ENCODE results near the gene MSI2. TPM values are rescaled to one million over a fixed set of nuclear protein-coding genes. Genes with fewer than 3 reads are reported as not detected.

The MSI2 gene
- total RNA-seq, 1 experiment from 2014 or later, result 169 TPM

- peaks cover 6% of the 10 kb centered on the region for H3K79me2 ChIP-seq (ENCODE audit: low read length)
- no peaks in the 10 kb centered on the region for H3K27me3 ChIP-seq (ENCODE audit: low read length)
- peak overlapping the region; percentile 14 for H3K4me2 ChIP-seq (ENCODE audit: low read depth, low read length, poor library complexity, severe bottlenecking)
- H2AFZ ChIP-seq (ENCODE audit: low read length), result no peak overlapping the region
- H4K20me1 ChIP-seq (ENCODE audit: insufficient read depth, low read depth, low read length), result no peaks in the 10 kb centered on the region
- peak; percentile 59 for DNase-seq
- peaks cover 61% of the 10 kb centered on the region for H3K4me1 ChIP-seq (ENCODE audit: low read length)
- H3K9me2 ChIP-seq (replicated peaks; ENCODE audit: insufficient read depth, low read length), result no peaks in the 10 kb centered on the region
- peak overlapping the region; percentile 99 for H3K27ac ChIP-seq (ENCODE audit: low read length)
- no peak overlapping the region for H3K4me3 ChIP-seq (ENCODE audit: low read length)
- no peak overlapping the region for H3K9ac ChIP-seq (ENCODE audit: low read length)
- no peaks in the 10 kb centered on the region for H3K9me3 ChIP-seq (ENCODE audit: low read length)
- peaks cover 10% of the 10 kb centered on the region; the same call in 1 of the 2 replicates for H3K36me3 ChIP-seq (ENCODE audit: insufficient read depth, low read length)
Measured at GRCh38 chr17:57597531-57598453, 341.5 kb downstream of the MSI2 start.

DNA sequence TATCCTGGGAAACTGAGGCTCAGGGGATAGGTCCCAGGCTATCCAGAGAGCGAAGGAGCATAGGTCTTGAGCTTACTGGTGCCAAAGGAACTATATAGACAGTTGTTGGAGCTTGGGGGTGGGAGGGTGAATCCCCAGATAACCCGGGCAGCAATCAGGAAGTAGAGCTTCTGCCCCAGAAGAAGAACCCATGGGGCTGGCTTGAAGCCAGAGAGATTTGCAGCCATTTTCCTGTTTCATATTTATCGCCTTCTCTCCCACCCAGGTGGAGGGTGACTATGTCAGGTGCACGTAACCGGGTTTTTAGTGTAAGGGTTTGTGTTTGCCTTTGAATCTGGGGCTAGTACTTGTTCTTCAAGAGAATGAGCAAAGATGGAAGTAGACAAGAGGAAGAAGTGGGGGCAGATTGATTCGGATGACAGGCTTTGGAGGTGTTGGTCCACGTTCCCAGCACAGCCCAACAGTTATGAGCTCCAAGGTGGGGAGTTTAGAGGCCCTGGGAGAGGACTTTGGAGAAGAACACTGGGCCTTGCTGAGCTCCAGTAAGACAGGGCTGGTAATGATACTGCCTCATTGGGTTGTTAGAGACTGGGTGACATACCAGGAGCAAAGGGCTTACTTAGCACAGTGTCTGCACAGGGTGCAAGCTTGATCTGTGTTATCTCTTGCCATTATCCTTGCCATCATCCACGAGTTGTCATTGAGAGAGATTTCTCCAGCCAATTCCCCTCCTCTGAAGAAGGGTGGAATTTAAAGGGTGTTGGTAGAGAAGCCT, 343.1 kb downstream of the MSI2 start:
- 0 out of 2 replicates have a peak, but pooled peaks cover 3% of the 10 kb centered on the region for H3K36me3 ChIP-seq (ENCODE audit: insufficient read depth, low read length)
- no peaks in the 10 kb centered on the region for H3K9me2 ChIP-seq (replicated peaks; ENCODE audit: insufficient read depth, low read length)
- no peaks in the 10 kb centered on the region for H3K9me3 ChIP-seq (ENCODE audit: low read length)
- peak overlapping the region; percentile 99 for H3K27ac ChIP-seq (ENCODE audit: low read length)
- no peaks in the 10 kb centered on the region for H3K27me3 ChIP-seq (ENCODE audit: low read length)
- no peaks in the 10 kb centered on the region for H4K20me1 ChIP-seq (ENCODE audit: insufficient read depth, low read depth, low read length)
- peak overlapping the region; percentile 3; the same call in 1 of the 2 replicates for H3K9ac ChIP-seq (ENCODE audit: low read length)
- peaks cover 5% of the 10 kb centered on the region; the same call in 1 of the 2 replicates for H3K79me2 ChIP-seq (ENCODE audit: low read length)
- H2AFZ ChIP-seq (ENCODE audit: low read length), result no peak overlapping the region
- H3K4me2 ChIP-seq (ENCODE audit: low read depth, low read length, poor library complexity, severe bottlenecking), result peak overlapping the region; percentile 18
- H3K4me3 ChIP-seq (ENCODE audit: low read length), result no peak overlapping the region
- peak; percentile 72 for DNase-seq
- H3K4me1 ChIP-seq (ENCODE audit: low read length), result peaks cover 78% of the 10 kb centered on the region

DNA sequence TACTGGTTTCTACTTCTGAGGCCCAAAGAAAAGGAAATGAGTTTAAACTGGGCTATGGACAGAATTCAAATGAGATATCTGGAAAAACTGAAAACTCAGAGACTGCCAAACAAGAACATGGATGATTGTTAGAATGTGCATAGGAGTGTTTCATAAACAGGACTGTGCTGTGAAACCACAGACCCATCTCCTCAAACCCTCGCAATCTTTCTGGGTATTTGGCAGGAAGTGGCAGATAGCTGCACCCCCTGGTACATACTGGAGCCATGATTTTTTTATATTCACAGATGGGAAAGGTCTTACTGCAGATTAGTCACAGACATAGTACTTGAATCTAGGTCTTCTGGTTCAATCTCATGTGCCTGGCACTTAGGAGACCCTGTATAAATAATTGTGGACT, 343.8 kb downstream of the MSI2 start:
- Histone ChIP-seq H3K4me3 (ENCODE audit: low read length) (no peak overlapping the region), H3K79me2 (ENCODE audit: low read length) (peaks cover 5% of the 10 kb centered on the region; the same call in 1 of the 2 replicates), H4K20me1 (ENCODE audit: insufficient read depth, low read depth, low read length) (no peaks in the 10 kb centered on the region), H3K36me3 (ENCODE audit: insufficient read depth, low read length) (0 out of 2 replicates have a peak, but pooled peaks cover 3% of the 10 kb centered on the region), H2AFZ (ENCODE audit: low read length) (no peak overlapping the region), H3K27me3 (ENCODE audit: low read length) (no peaks in the 10 kb centered on the region), H3K9ac (ENCODE audit: low read length) (no peak overlapping the region), H3K9me3 (ENCODE audit: low read length) (no peaks in the 10 kb centered on the region), H3K4me1 (ENCODE audit: low read length) (peaks cover 84% of the 10 kb centered on the region), H3K27ac (ENCODE audit: low read length) (peak overlapping the region; percentile 99), H3K4me2 (ENCODE audit: low read depth, low read length, poor library complexity, severe bottlenecking) (no peak overlapping the region), H3K9me2 (replicated peaks; ENCODE audit: insufficient read depth, low read length) (no peaks in the 10 kb centered on the region)
- DNase-seq, result no peak

DNA sequence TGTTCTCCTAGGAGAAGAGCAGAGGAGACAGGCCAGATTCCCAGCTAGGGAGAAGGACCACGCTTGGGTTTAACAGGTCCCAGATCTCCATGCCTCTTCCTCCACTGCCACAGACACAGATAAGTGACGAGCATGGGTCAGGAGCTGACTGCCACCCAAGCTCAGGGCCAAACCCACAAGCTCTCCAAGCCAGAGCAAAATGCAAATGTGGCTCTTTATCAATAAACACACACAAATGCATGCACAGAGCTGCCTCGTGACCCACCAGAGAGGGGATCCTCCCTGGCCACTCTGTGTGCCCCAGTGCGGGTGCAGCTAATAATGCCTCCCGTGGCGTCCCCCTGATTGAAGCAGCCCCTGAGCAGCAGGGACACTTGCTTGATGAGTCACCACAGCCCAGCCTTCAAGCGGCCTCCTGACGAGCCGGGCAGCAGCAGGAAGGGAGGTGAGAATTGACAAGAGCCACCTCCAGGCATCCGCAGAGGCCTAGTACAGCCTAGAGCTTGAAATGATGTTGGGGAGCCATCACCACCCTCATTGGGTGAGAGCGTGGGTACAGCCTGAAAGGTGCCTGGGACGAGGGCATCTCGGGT, 344.9 kb downstream of the MSI2 start:
- H3K9me2 ChIP-seq (replicated peaks; ENCODE audit: insufficient read depth, low read length), result no peaks in the 10 kb centered on the region
- H3K4me2 ChIP-seq (ENCODE audit: low read depth, low read length, poor library complexity, severe bottlenecking), result no peak overlapping the region
- no peak overlapping the region for H3K4me3 ChIP-seq (ENCODE audit: low read length)
- DNase-seq, result no peak
- 0 out of 2 replicates have a peak, but pooled peaks cover 4% of the 10 kb centered on the region for H3K36me3 ChIP-seq (ENCODE audit: insufficient read depth, low read length)
- H2AFZ ChIP-seq (ENCODE audit: low read length), result no peak overlapping the region
- peak overlapping the region; percentile 99 for H3K27ac ChIP-seq (ENCODE audit: low read length)
- no peaks in the 10 kb centered on the region for H3K9me3 ChIP-seq (ENCODE audit: low read length)
- H4K20me1 ChIP-seq (ENCODE audit: insufficient read depth, low read depth, low read length), result no peaks in the 10 kb centered on the region
- peaks cover 96% of the 10 kb centered on the region for H3K4me1 ChIP-seq (ENCODE audit: low read length)
- H3K79me2 ChIP-seq (ENCODE audit: low read length), result peaks cover 10% of the 10 kb centered on the region; the same call in 1 of the 2 replicates
- no peak overlapping the region for H3K9ac ChIP-seq (ENCODE audit: low read length)
- H3K27me3 ChIP-seq (ENCODE audit: low read length), result no peaks in the 10 kb centered on the region

- no peaks in the 10 kb centered on the region for H3K9me2 ChIP-seq (replicated peaks; ENCODE audit: insufficient read depth, low read length)
- peaks cover 100% of the 10 kb centered on the region for H3K4me1 ChIP-seq (ENCODE audit: low read length)
- peaks cover 15% of the 10 kb centered on the region; the same call in 1 of the 2 replicates for H3K36me3 ChIP-seq (ENCODE audit: insufficient read depth, low read length)
- no peak for DNase-seq
- H3K4me2 ChIP-seq (ENCODE audit: low read depth, low read length, poor library complexity, severe bottlenecking), result peak overlapping the region; percentile 70
- H3K27ac ChIP-seq (ENCODE audit: low read length), result peak overlapping the region; percentile 99
- H3K9ac ChIP-seq (ENCODE audit: low read length), result peak overlapping the region; percentile 74
- peaks cover 20% of the 10 kb centered on the region; the same call in 1 of the 2 replicates for H3K79me2 ChIP-seq (ENCODE audit: low read length)
- no peaks in the 10 kb centered on the region; the same call in 1 of the 2 replicates for H3K9me3 ChIP-seq (ENCODE audit: low read length)
- H3K4me3 ChIP-seq (ENCODE audit: low read length), result peak overlapping the region; percentile 28; the same call in 1 of the 2 replicates
- H2AFZ ChIP-seq (ENCODE audit: low read length), result no peak overlapping the region
- H4K20me1 ChIP-seq (ENCODE audit: insufficient read depth, low read depth, low read length), result no peaks in the 10 kb centered on the region
- no peaks in the 10 kb centered on the region for H3K27me3 ChIP-seq (ENCODE audit: low read length)
Measured at GRCh38 chr17:57602896-57603295, 346.6 kb downstream of the MSI2 start.

DNA sequence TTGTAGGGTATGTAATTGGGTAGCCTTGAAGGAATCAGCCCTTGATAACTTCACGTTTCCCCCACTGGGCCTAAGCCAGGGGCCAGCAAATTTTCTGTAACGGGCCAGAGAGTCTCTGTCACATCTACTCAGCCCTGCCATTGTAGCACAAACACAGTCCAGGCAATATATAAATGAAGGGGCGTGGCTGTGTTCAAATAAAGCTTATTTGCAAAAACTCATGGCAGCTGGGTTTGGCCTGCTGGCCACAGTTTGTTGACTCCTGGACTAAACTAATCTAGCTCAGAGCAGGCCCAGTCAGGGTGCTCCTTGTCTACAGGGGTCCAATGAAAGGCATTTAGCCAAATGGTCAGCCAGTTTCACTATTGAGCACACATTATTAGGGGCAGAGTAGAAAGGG, 347.2 kb downstream of the MSI2 start:
- peak overlapping the region; percentile 28 for H3K4me3 ChIP-seq (ENCODE audit: low read length)
- DNase-seq, result peak; percentile 74
- H3K9ac ChIP-seq (ENCODE audit: low read length), result peak overlapping the region; percentile 74
- peak overlapping the region; percentile 70 for H3K4me2 ChIP-seq (ENCODE audit: low read depth, low read length, poor library complexity, severe bottlenecking)
- no peaks in the 10 kb centered on the region for H3K27me3 ChIP-seq (ENCODE audit: low read length)
- H3K9me2 ChIP-seq (replicated peaks; ENCODE audit: insufficient read depth, low read length), result no peaks in the 10 kb centered on the region
- H2AFZ ChIP-seq (ENCODE audit: low read length), result no peak overlapping the region
- H3K36me3 ChIP-seq (ENCODE audit: insufficient read depth, low read length), result peaks cover 15% of the 10 kb centered on the region; the same call in 1 of the 2 replicates
- H3K79me2 ChIP-seq (ENCODE audit: low read length), result peaks cover 21% of the 10 kb centered on the region; the same call in 1 of the 2 replicates
- H3K9me3 ChIP-seq (ENCODE audit: low read length), result no peaks in the 10 kb centered on the region; the same call in 1 of the 2 replicates
- no peaks in the 10 kb centered on the region for H4K20me1 ChIP-seq (ENCODE audit: insufficient read depth, low read depth, low read length)
- peaks cover 100% of the 10 kb centered on the region for H3K4me1 ChIP-seq (ENCODE audit: low read length)
- H3K27ac ChIP-seq (ENCODE audit: low read length), result peak overlapping the region; percentile 99

DNA sequence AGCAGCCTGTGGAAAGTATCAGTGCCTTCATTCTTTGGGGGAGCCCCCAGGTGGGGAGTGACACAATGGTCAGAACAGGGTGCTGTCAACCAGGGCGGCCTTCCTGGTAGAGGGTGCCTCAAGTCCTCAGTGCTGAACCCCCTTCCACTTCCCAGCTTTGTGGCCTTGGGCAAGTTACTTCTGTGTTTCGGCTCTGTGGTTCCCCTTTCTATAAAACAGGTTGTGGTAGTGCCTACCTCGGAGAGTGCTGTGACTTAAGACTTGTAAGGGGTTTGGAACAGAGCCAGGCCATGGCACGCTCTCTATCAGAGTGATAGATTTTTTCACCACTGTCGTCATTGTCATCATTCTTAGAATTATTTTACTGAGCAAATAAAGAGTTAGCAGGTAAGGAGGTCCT, 347.7 kb downstream of the MSI2 start:
- H4K20me1 ChIP-seq (ENCODE audit: insufficient read depth, low read depth, low read length), result no peaks in the 10 kb centered on the region
- peak overlapping the region; percentile 70 for H3K4me2 ChIP-seq (ENCODE audit: low read depth, low read length, poor library complexity, severe bottlenecking)
- H3K79me2 ChIP-seq (ENCODE audit: low read length), result peaks cover 22% of the 10 kb centered on the region; the same call in 1 of the 2 replicates
- H3K27ac ChIP-seq (ENCODE audit: low read length), result peak overlapping the region; percentile 99
- H3K9ac ChIP-seq (ENCODE audit: low read length), result peak overlapping the region; percentile 74
- H2AFZ ChIP-seq (ENCODE audit: low read length), result no peak overlapping the region
- peaks cover 15% of the 10 kb centered on the region; the same call in 1 of the 2 replicates for H3K36me3 ChIP-seq (ENCODE audit: insufficient read depth, low read length)
- no peaks in the 10 kb centered on the region for H3K27me3 ChIP-seq (ENCODE audit: low read length)
- DNase-seq, result peak; percentile 94
- H3K9me3 ChIP-seq (ENCODE audit: low read length), result no peaks in the 10 kb centered on the region; the same call in 1 of the 2 replicates
- peaks cover 100% of the 10 kb centered on the region for H3K4me1 ChIP-seq (ENCODE audit: low read length)
- peak overlapping the region; percentile 53 for H3K4me3 ChIP-seq (ENCODE audit: low read length)
- no peaks in the 10 kb centered on the region for H3K9me2 ChIP-seq (replicated peaks; ENCODE audit: insufficient read depth, low read length)
